HG03378 (cell line): Measurements from ENCODE around the gene PXDC1.
"Not testable (repeated sequence)": the region's sequence is repeated elsewhere in the genome, so short reads cannot be mapped to it uniquely, and the experiment has no call there.

ENCODE experiments used
- ATAC-seq: cut with Tn5 transposase; IDR thresholded peaks from one replicate; pipeline ENCODE4 v1.9.1; 2021; ENCODE audit warnings: mild to moderate bottlenecking, moderate library complexity; ENCODE audit not compliant: unreplicated experiment

The PXDC1 gene

DNA sequence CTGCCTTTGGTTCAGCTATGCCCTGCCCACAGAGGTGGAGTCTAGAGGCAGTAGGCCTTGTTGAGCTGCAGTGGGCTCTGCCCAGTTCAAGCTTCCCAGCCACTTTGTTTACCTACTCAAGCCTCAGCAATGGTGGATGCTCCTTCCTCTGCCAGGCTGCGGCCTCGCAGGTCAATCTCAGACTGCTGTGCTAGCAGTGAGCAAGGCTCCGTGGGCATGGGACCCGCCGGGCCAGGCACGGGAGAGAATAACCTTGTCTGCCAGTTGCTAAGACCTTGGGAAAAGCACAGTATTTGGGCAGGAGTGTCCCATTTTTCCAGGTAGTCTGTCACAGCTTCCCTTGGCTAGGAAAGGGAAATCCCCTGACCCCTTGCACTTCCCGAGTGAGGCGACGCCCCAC is 73.8 kb downstream of the PXDC1 start:
- ATAC-seq: not testable (repeated sequence)

DNA sequence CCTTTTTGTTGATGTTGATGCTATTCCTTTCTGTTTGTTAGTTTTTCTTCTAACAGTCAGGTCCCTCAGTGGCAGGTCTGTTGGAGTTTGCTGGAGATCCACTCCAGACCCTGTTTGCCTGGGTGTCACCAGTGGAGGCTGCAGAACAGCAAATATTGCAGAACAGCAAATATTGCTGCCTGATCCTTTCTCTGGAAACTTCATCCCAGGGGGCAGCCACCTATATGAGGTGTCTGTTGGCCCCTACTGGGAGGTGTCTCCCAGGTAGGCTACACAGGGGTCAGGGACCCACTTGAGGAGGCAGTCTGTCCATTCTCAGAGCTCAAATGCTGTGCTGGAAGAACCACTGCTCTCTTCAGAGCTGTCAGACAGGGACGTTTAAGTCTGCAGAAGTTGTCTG is 74.2 kb downstream of the PXDC1 start:
- ATAC-seq: not testable (repeated sequence)
